ENCODE data around the gene CCR1.
"Not testable (repeated sequence)": the region's sequence is repeated elsewhere in the genome, so short reads cannot be mapped to it uniquely, and the experiment has no call there.

The CCR1 gene

DNA sequence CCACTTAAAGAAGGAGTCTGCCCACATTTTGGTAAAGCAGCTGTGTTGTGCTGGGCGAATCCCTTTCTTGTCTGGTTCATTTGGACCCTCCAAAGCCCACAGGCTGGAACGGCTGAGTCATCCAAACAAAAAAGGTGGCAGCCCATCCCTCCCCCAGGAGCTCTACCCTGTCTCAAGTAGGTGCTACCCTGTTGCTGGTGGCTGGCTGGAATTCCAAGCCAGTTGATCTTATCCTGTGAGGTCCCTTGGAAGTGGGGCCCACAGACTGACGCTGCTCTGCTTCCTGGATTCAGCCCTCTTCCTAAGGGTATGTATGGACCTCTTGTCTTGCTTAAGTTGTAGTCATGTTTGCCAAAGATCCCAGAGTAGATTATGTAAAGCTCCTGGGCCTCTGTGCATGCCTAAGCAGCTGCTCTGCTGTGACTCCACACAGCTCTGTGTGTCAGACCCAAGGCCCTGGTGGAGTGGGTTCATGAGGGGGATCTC lies 44.5 kb downstream of the CCR1 start:
- no peak for DNase-seq

GRCh38 chr3:46162975-46163555 lies 45.0 kb downstream of the CCR1 start:
- no peak for DNase-seq

DNA sequence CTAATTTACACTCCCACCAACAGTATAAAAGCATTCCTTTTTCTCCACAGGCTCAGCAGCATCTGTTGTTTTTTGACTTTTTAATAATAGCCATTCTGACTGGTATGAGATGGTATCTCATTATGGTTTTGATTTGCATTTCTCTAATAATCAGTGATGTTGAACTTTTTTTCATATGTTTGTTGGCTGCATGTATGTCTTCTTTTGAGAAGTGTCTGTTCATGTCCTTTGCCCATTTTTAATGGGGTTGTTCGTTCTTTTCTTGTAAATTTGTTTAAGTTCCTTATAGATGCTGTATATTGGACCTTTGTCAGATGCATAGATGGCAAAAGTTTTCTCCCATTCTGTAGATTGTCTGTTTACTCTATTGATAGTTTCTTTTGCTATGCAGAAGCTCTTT lies 50.4 kb downstream of the CCR1 start:
- not testable (repeated sequence) for DNase-seq

DNA sequence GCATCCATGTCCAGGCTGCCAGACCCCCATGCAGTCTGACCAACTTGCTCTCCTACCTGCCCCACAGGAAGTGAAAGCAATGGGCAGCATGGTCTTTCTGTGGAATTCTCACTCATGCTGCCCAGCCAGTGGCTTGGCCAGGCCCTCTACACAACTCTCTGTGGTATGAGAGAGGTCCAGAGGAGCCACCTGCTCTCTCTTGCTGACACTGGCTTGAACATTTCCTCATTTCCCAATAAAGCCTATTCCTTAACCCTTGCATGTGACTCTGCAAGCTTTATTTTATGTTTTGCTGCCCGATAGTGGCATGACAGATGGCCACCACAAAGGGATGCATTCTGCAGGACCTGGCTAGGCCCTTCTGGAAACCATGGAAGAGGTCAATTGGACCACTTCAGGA lies 53.8 kb downstream of the CCR1 start:
- DNase-seq, result no peak

All from stimulated activated CD4-positive, alpha-beta T cell treated with anti-CD3 and anti-CD28 coated beads, Interleukin-4, amount 100 ng/mL, for 1 hour (primary cell).